Measurements from ENCODE around the gene ERC1.
"Not testable (repeated sequence)": the region's sequence is repeated elsewhere in the genome, so short reads cannot be mapped to it uniquely, and the experiment has no call there.

ERC1 gene

GRCh38 chr12:1252758-1253157 is 261.7 kb downstream of the ERC1 start:
- DNase-seq, result no peak

GRCh38 chr12:1255125-1255524 is 264.1 kb downstream of the ERC1 start:
- not testable (repeated sequence) for DNase-seq

GRCh38 chr12:1255854-1256253 is 264.8 kb downstream of the ERC1 start:
- not testable (repeated sequence) for DNase-seq

DNA sequence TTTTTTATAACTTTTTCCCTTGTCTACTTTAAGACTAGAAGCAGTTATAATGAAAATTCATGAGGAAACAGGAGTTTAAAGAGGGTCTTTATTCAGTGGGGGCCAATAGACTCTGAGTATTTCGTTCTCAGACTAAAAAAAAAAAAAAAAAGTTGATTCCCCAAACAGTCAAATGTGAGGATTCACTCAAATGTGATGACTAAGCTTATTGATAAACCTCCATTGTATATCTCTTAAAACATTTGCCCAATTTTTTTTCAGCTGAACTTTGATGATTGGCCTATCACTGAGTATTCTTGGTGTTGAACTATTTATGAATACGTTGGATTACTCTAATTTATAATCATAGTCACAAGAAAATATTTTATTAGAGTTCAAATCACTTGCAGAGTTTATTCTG is 265.3 kb downstream of the ERC1 start:
- no peak for DNase-seq

DNA sequence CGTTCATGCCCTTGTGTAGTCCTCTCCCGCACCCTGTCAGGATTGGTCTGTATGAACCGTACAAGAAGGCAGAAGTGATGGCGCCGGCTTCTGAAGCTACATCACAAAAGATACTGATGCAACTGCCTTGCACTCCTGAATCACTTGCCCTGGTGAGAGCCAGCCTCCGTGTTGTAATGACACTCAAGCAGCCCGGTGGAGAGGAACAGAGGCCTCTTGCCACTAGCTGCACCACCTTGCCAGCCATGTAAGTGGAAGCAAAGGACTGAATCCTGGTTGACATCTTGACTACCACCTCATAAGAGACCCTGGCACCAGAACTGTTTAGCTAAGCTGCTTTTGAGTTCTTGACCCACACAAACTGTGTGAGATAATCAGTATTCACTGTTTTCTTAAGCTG is 266.0 kb downstream of the ERC1 start:
- no peak for DNase-seq

- DNase-seq, result no peak
Observed at GRCh38 chr12:1262011-1262410, 271.0 kb downstream of the ERC1 start.

DNA sequence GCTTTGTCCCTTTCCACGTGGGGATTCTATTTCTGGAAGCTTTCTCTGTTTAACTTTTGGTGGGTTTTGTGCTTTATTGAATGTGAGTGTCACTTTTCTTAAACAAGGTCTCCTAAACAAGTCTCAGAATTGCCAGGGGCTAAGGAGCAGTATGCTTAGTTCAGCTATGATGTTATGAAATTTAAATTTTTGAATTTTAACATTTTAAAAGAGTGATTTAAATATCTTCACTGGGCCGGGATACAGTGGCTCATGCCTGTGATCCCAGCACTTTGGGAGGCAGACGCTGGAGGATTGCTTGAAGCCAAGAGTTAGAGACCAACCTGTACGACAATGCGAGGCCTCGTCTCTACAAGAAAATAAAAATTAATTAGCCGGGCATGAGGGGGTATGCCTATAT is 276.2 kb downstream of the ERC1 start:
- no peak for DNase-seq

DNA sequence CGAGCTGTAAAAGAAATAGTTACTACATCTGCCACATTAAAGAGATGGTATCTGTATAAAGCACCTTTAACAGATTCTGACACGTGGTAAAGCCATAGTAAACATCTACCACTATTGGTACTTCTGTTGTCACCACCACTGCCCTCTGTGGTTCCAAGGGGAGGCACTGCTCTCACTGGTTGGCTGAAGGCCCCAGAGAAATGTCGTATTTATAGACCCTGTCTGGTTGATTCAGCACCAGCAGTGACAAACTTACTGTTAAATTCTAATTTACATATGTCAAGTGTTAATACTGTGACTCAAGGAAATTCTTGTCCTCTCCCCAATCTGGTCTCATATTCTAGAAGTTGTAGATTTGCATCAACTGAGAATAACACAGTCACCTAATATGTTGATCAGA is 281.1 kb downstream of the ERC1 start:
- no peak for DNase-seq

GRCh38 chr12:1273051-1273450 is 282.0 kb downstream of the ERC1 start:
- no peak for DNase-seq

GRCh38 chr12:1277905-1278304 is 286.9 kb downstream of the ERC1 start:
- no peak for DNase-seq

DNA sequence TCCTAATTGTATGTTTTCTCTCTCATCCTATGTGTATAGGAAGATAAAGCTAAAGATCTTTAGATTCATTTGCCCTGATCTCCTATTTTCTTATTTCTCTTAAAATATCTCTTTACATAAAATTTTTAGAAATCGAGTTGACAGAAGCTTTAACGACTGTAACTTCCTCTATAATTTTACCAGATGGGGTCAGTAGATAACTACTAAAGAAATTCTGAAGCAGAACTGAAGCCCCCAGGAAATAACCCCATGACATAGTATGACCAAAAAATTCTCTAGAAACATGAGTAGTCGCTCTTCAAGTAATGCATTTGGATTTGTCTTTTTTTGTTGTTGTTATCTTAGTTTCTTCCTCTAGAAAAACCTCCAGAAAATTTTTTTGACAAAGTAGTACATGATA is 288.0 kb downstream of the ERC1 start:
- DNase-seq, result no peak

DNA sequence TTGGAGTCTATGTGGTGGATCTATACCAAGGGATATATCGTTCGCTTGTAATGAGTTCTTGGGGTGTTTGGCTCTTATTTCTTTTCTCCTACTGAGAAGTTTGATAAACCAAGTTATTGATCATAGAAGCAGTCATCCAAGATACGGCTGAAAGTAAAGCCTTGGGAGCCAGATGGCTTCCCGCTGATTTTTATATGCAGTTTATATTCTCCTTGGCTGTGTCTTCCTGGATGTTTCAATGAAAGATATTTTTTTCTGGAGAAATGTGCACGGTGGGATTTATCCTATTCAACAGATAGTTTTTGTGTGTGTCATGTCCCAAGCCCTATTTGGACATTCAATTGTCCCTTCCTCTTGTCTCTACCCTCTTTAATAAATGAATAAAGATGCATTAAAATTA is 289.0 kb downstream of the ERC1 start:
- DNase-seq, result no peak

- no peak for DNase-seq
Observed at GRCh38 chr12:1281683-1282366, 290.8 kb downstream of the ERC1 start.

- no peak for DNase-seq
Observed at GRCh38 chr12:1282670-1283315, 291.8 kb downstream of the ERC1 start.

DNA sequence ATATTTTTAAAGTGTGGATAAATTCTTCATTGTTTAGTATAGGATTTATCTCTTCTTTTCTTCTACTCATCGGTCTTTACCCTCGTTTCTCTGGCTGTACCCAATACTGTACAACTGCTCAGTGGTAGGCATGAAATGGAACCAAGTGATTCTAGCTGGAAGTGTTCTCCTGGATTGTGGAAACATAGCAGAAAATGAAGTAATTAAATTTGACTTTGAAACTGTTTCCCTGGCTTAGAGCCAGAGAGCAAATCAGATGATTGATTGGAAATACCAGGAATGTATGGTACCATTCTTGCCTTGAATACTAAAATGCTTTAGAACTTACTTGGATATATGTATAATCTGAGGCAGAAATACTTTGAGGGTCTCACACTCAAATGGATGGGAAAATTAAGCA is 292.3 kb downstream of the ERC1 start:
- no peak for DNase-seq

DNA sequence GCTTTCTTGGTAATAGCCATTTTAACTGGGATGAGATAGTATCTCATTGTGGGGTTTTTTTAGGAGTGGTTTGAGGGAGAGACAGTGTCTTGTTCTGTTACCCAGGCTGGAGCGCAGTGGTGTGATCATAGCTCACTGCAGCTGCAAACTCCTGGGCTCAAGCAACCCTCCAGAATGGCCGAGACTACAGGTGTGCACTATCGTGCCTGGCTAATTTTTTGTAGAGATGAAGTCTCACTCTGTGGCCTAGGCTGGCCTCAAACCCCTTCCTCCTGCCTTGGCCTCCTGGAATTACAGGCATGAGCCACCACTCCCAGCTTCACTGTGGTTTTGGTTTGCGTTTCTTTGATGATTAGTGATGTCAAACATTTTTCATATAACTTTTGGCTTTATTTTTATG is 293.6 kb downstream of the ERC1 start:
- no peak for DNase-seq

- DNase-seq, result no peak
Observed at GRCh38 chr12:1287446-1287975, 296.5 kb downstream of the ERC1 start.

DNA sequence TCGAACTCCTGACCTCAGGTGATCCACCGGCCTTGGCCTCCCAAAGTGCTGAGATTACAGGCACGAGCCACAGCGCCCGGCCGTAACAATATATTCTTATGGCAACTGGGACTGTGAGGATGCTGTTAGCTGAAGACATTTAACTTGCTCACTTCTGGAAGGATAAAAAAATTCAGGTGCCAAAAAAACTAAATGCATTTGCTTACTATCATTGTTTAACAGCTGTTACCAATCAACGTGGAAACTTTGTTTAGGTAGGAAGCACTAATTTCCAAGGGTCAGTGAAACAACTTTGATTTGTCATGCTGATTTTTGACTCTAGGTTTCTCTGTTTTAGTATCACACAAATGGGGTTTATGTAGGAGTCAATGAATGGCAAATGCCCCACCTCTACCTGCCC is 297.3 kb downstream of the ERC1 start:
- no peak for DNase-seq

DNA sequence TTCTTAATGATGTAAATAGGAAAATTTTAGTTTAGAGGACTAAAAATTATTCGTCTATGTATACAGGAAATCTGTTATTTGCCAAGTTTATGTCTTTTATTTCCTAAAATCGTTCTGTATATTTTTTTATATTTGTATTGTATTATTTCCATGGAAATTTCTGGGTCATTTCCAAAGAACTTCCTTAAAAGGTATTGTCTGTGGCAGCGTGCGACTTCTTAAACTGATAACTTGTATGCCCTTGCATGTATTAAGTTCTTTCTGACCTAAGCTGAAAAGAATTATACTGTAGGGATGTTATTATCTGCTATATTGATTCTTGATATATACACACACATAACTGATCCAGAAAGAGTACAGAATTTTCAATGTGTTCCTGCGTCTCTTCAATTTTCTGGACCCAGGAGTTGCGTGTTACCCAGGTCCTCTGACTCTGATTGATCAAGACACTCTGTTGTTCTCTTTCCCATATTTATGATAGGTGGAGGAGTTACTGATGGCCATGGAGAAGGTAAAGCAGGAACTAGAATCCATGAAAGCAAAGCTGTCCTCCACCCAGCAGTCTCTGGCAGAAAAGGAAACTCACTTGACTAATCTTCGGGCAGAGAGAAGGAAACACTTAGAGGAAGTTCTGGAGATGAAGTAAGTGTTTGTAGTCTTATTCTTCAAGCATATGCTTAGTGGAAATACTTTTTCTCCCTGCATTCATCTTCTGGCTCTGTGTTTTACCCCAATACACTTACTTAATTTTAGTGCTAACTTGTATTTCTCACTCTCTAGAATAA is 298.5 kb downstream of the ERC1 start:
- no peak for DNase-seq

DNA sequence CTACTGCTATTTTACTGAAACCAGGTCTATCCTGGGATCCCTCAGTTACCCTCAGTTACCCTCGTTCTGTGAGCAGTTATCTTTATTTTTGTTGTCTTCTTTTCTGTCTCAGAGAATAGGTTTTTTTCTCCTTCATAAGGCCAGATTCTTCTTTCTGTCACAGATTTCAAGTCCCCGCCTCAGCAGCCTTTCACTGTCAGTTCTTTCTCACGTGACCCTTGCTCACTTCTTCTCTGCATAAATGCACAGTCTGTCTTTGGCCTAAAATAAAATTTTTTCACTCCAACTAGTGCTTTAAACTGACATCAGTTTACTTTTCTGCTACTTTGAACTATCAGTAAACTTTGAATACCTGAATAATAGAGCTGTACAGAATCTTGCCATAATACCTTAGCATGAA is 299.7 kb downstream of the ERC1 start:
- DNase-seq, result no peak

DNA sequence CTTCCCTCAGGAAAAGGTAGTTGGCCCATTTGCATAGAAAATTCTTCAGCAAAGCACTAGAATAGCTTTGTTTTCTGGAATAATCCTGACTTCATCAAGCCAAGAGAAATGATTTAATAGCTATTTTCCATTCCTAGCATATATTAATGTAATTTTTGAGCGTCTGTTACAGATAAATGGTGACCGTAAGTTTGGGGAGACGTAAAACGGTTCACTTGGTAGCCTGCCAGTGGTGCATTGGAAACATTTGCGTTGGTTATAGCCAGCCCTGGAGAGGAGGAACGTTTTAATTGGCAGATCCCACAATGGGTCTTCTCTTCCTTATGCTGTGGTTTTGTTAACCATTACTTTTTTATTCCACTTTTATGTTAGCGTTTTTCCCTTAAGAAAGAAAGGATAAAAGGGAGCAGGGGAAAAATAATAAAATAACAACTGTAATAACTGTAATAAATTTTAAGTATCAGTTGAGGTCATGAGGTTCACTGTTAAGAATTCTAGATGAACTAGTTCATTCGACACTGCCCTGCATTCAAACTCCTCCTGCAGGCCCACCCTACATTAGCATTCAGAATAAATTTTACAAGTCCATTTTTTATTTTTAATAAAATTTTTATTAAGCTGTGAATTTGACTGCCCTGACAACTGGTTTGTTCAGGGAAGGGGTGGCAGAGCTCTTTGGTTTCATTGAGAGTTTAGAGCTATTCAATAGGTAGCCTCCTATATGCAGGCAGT is 300.7 kb downstream of the ERC1 start:
- DNase-seq, result no peak

DNA sequence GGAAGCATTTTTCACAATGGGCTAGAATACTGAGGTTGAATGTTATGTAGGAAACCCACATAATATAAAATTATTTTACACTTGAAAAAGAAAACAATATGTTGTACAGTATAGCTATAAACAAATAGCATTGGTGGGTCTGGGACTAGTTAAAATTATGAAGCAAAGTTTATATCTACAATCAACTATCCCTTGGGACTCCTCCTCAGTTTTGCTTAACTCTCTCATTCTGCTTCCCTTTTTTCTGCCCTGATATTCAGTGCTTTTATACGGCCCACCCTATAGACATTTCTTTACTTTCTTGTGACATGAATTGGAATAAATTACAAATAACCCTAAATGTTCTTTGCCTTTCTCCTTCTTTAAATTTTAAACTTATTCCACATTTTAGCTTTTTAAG is 302.9 kb downstream of the ERC1 start:
- DNase-seq, result no peak

- DNase-seq, result no peak
Observed at GRCh38 chr12:1297206-1297605, 306.2 kb downstream of the ERC1 start.

All from NCI-H1092 treated with DMSO at 0.1 percent for 48 hours (cell line).